Measurements from ENCODE around the gene XPO6.

Gene XPO6

GRCh38 chr16:28183930-28184329 is 27.8 kb downstream of the XPO6 start:
- no peak for DNase-seq

GRCh38 chr16:28183484-28183883 is 28.3 kb downstream of the XPO6 start:
- DNase-seq, result no peak

GRCh38 chr16:28182801-28183200 is 29.0 kb downstream of the XPO6 start:
- no peak for DNase-seq

- DNase-seq, result no peak
These were observed 29.6 kb downstream of the XPO6 start for GRCh38 chr16:28182183-28182582.

GRCh38 chr16:28181515-28181914 is 30.2 kb downstream of the XPO6 start:
- DNase-seq, result peak; percentile 87 to 94

GRCh38 chr16:28180655-28181460 is 30.9 kb downstream of the XPO6 start:
- DNase-seq, result no peak

GRCh38 chr16:28179354-28179753 is 32.4 kb downstream of the XPO6 start:
- DNase-seq, result no peak

GRCh38 chr16:28175715-28176114 is 36.0 kb downstream of the XPO6 start:
- DNase-seq, result no peak

- DNase-seq, result no peak
These were observed 39.4 kb downstream of the XPO6 start for GRCh38 chr16:28172336-28172735.

GRCh38 chr16:28171816-28172215 is 39.9 kb downstream of the XPO6 start:
- DNase-seq, result no peak

GRCh38 chr16:28168991-28169554 is 42.7 kb downstream of the XPO6 start:
- no peak for DNase-seq

GRCh38 chr16:28167730-28168129 is 44.0 kb downstream of the XPO6 start:
- no peak for DNase-seq

GRCh38 chr16:28167221-28167620 is 44.5 kb downstream of the XPO6 start:
- DNase-seq, result no peak

GRCh38 chr16:28166394-28167208 is 45.2 kb downstream of the XPO6 start:
- no peak for DNase-seq

- no peak for DNase-seq
These were observed 46.2 kb downstream of the XPO6 start for GRCh38 chr16:28165598-28165997.

- no peak for DNase-seq
These were observed 47.6 kb downstream of the XPO6 start for GRCh38 chr16:28164140-28164539.

- no peak for DNase-seq
These were observed 48.1 kb downstream of the XPO6 start for GRCh38 chr16:28163699-28164098.

GRCh38 chr16:28162326-28162877 is 49.4 kb downstream of the XPO6 start:
- DNase-seq, result no peak

- DNase-seq, result no peak
These were observed 50.1 kb downstream of the XPO6 start for GRCh38 chr16:28161626-28162025.

- no peak for DNase-seq
These were observed 53.6 kb downstream of the XPO6 start for GRCh38 chr16:28158136-28158535.

GRCh38 chr16:28156056-28156680 is 55.6 kb downstream of the XPO6 start:
- DNase-seq, result no peak

GRCh38 chr16:28155293-28155692 is 56.5 kb downstream of the XPO6 start:
- DNase-seq, result no peak

GRCh38 chr16:28151180-28151579 is 60.6 kb downstream of the XPO6 start:
- DNase-seq, result no peak

Measured in SW 1271 (cell line).